Measurements from ENCODE around the gene RTL5.

GRCh38 chrX:72083291-72083690 lies 48.4 kb downstream of the RTL5 start:
- no peak for TF ChIP-seq MXI1 (IDR thresholded peaks at IDR 0.05; ENCODE audit: low read depth, low read length)
- no peak for TF ChIP-seq TEAD4 (IDR thresholded peaks at IDR 0.05; ENCODE audit: borderline replicate concordance, insufficient read depth)
- TF ChIP-seq RAD21 (IDR thresholded peaks at IDR 0.05; ENCODE audit: low read length), result no peak
- no peak for TF ChIP-seq FOXM1 (IDR thresholded peaks at IDR 0.05; ENCODE audit: low read depth)
